Peyer's patch (tissue), 4 donors: ENCODE measurements around the gene NRTN. TPM values are rescaled to one million over a fixed set of nuclear protein-coding genes. Genes with fewer than 3 reads are reported as not detected.

Source experiments
- DNase-seq, 3 donors: peaks; one replicate each; pipeline ENCODE4 v3.0.0-alpha.2; 2017 to 2019
- H3K27ac ChIP-seq, 4 donors: fragments of 200-600 bp; sonication (generic); one replicate each; pipeline ENCODE4 v1.5.1; 2016 to 2019
- H3K27me3 ChIP-seq, 2 donors: fragments of 200-600 bp; sonication (generic); one replicate each; pipeline ENCODE4 v1.5.1; 2019
- H3K36me3 ChIP-seq, 3 donors: fragments of 200-600 bp; sonication (generic); one replicate each; pipeline ENCODE4 v1.5.1; 2016 to 2019
- H3K4me1 ChIP-seq, 4 donors: fragments of 200-600 bp; sonication (generic); one replicate each; pipeline ENCODE4 v1.5.1; 2016 to 2019
- H3K4me3 ChIP-seq, 4 donors: fragments of 200-600 bp; sonication (generic); 1 replicate in 3 of 4; 2 replicates in 1 of 4; pipeline ENCODE4 v1.5.1; 2016 to 2019; ENCODE audit warnings: mild to moderate bottlenecking in 1 of 4
- H3K9me3 ChIP-seq, 4 donors: fragments of 200-600 bp; sonication (generic); one replicate each; pipeline ENCODE4 v1.5.1; 2016 to 2019; ENCODE audit warnings: mild to moderate bottlenecking in 1 of 4
- CTCF ChIP-seq, 6 experiments: fragments of 450-650 bp in 4 of 6; fragments of 200-600 bp in 2 of 6; sonication (generic) in 1 of 6; IDR thresholded peaks; one replicate each; pipeline ENCODE4 v1.5.1; 2017 to 2019; ENCODE audit warnings: antibody characterized with exemption in 6 of 6, mild to moderate bottlenecking in 3 of 6, moderate library complexity in 1 of 6
- POLR2A ChIP-seq, 2 donors: fragments of 450-650 bp; IDR thresholded peaks; one replicate each; pipeline ENCODE4 v1.5.1; 2017; ENCODE audit warnings: antibody characterized with exemption in 2 of 2, mild to moderate bottlenecking in 2 of 2, moderate library complexity in 2 of 2
- total RNA-seq, 4 donors: library from RNA; depleted of rRNA; stranded (reverse); fragments of >200 nt; gene quantifications; one replicate each; pipeline ENCODE4 v1.1.0, GENCODE V29; 2016

Gene NRTN
- total RNA-seq, 4 donors from 2014 or later = 0.88 to 4.8 (median 3.5) TPM; not detected in 1

GRCh38 chr19:5801796-5802619, 2.9 kb upstream of the NRTN start:
- Histone ChIP-seq H3K4me3 (no peak overlapping the region), H3K36me3 (no peaks in the 10 kb centered on the region), H3K9me3 (peaks cover 0 to 3% (median 0%) of the 10 kb centered on the region in 4 donors), H3K4me1 (peaks cover 4 to 51% (median 11%) of the 10 kb centered on the region in 4 donors), H3K27me3 (no peaks in the 10 kb centered on the region), H3K27ac (no peak overlapping the region)
- DNase-seq = no peak
- TF ChIP-seq POLR2A (IDR thresholded peaks at IDR 0.05) (no peak), CTCF (IDR thresholded peaks at IDR 0.05) (no peak)

DNA sequence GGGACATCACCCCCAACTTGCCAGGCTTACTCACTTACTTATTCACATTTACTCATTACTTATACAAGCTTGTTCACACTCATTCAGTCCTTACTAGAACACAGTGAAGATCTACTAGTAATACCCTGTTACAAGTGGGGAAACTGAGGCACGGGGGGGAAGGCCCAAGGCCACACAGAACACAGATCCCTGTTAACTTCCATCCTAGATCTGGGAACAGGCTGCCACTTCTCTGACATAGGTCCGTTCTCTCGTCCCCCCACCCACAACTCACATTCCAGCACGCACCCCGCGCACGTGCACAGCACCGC, 1.5 kb upstream of the NRTN start:
- H3K9me3 ChIP-seq = peaks cover 0 to 3% (median 0%) of the 10 kb centered on the region in 4 donors
- no peaks in the 10 kb centered on the region for H3K27me3 ChIP-seq
- no peak overlapping the region for H3K27ac ChIP-seq
- H3K4me3 ChIP-seq = peak overlapping the region in 3 of 4 donors; percentile 30 to 46 (median 45)
- no peaks in the 10 kb centered on the region for H3K36me3 ChIP-seq
- H3K4me1 ChIP-seq = peaks cover 4 to 51% (median 11%) of the 10 kb centered on the region in 4 donors
- no peak for TF ChIP-seq CTCF (IDR thresholded peaks at IDR 0.05)
- no peak for TF ChIP-seq POLR2A (IDR thresholded peaks at IDR 0.05)
- DNase-seq = no peak

- Histone ChIP-seq H3K9me3 (peaks cover 0 to 3% (median 0%) of the 10 kb centered on the region in 4 donors), H3K27ac (peak overlapping the region in 1 of 4 donors; percentile 61), H3K4me1 (peaks cover 4 to 51% (median 11%) of the 10 kb centered on the region in 4 donors), H3K36me3 (no peaks in the 10 kb centered on the region), H3K27me3 (no peaks in the 10 kb centered on the region), H3K4me3 (peak overlapping the region in 3 of 4 donors; percentile 30 to 46 (median 45))
- TF ChIP-seq CTCF (IDR thresholded peaks at IDR 0.05) (peak; percentile 59 to 98 (median 90)), POLR2A (IDR thresholded peaks at IDR 0.05) (peak in 1 of 2 donors; percentile 8)
- DNase-seq = peak; percentile 73 to 94 (median 93)
Measured at GRCh38 chr19:5803752-5804515, 933 bp upstream of the NRTN start.

- TF ChIP-seq CTCF (IDR thresholded peaks at IDR 0.05) (peak; percentile 35 to 87 (median 73)), POLR2A (IDR thresholded peaks at IDR 0.05) (no peak)
- no peaks in the 10 kb centered on the region for H3K27me3 ChIP-seq
- H3K27ac ChIP-seq = peak overlapping the region in 3 of 4 donors; percentile 31 to 61 (median 57)
Measured at GRCh38 chr19:5805462-5806132, 730 bp downstream of the NRTN start.

DNA sequence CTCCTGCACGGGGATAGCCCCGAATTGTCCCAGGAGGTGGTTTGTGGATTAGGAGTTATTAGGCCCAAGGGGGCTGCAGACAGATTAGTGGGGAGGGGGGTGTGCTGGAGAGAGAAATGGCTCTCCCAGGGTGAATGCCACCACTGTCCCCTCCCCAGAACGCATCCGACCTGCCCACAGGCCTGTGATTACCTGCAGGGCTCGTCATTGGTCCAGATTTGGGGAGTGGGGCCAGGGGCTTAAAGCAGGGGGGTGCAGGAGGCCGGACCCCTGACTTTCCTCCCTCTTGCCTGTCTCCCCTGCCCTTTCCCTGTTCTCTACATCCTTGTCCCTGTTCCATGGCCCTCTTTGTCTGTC, 1.2 kb downstream of the NRTN start:
- peaks cover 4 to 41% (median 11%) of the 10 kb centered on the region in 4 donors for H3K4me1 ChIP-seq
- TF ChIP-seq POLR2A (IDR thresholded peaks at IDR 0.05) (no peak), CTCF (IDR thresholded peaks at IDR 0.05) (no peak)
- DNase-seq = peak in 1 of 3 donors; percentile 51
- peaks cover 0 to 3% (median 0%) of the 10 kb centered on the region in 4 donors for H3K9me3 ChIP-seq
- no peaks in the 10 kb centered on the region for H3K36me3 ChIP-seq
- no peak overlapping the region for H3K27ac ChIP-seq
- peak overlapping the region in 1 of 4 donors; percentile 43 for H3K4me3 ChIP-seq
- H3K27me3 ChIP-seq = no peaks in the 10 kb centered on the region

More at GRCh38 chr19:5805462-5806132, 730 bp downstream of the NRTN start:
- H3K4me3 ChIP-seq = peak overlapping the region in 3 of 4 donors; percentile 36 to 46 (median 43)
- no peaks in the 10 kb centered on the region for H3K36me3 ChIP-seq
- H3K9me3 ChIP-seq = peaks cover 0 to 3% (median 0%) of the 10 kb centered on the region in 4 donors
- peak; percentile 44 to 89 (median 88) for DNase-seq
- H3K4me1 ChIP-seq = peaks cover 4 to 42% (median 11%) of the 10 kb centered on the region in 4 donors
